A673 (cell line): ENCODE data around the gene CNTN1. TPM values are rescaled to one million over a fixed set of nuclear protein-coding genes. Genes with fewer than 3 reads are reported as not detected.

Source experiments
- BruUV-seq: library from RNA; stranded (reverse); fragments of 400-500 nt; replicated peaks from 2 replicates; lab custom pipeline; 2021; lab: Mats Ljungman, UMichigan
- CTCF ChIA-PET: fragments of 300-600 bp; sonication (Branson Sonifier 250); formaldehyde crosslinking; loops from one replicate; lab custom pipeline; 2022; ENCODE audit warnings: antibody characterized with exemption; lab: Charles Lee
- POLR2A ChIA-PET: fragments of 300-600 bp; sonication (Branson Sonifier 250); formaldehyde crosslinking; loops from one replicate; lab custom pipeline; 2022; ENCODE audit warnings: antibody characterized with exemption; ENCODE audit not compliant: low non-redundant PET; lab: Charles Lee
- DNase-seq: peaks from one replicate; pipeline ENCODE4 v3.0.0-alpha.2; 2015; ENCODE audit warnings: low spot score
- H3K27ac ChIP-seq: fragments of 200-600 bp; sonication (generic); 2 replicates; pipeline ENCODE4 v1.5.1; 2016; ENCODE audit warnings: mixed run types, low read depth, mild to moderate bottlenecking, mixed read lengths, antibody characterized with exemption, low read length; ENCODE audit not compliant: poor library complexity, severe bottlenecking
- H3K27me3 ChIP-seq: fragments of 200-600 bp; sonication (generic); replicated peaks from 2 replicates; pipeline ENCODE4 v1.6.1; 2017; ENCODE audit warnings: mixed run types, low read depth, mild to moderate bottlenecking, mixed read lengths, antibody characterized with exemption, low read length; ENCODE audit not compliant: insufficient read depth, poor library complexity
- H3K36me3 ChIP-seq: fragments of 200-600 bp; sonication (generic); 2 replicates; pipeline ENCODE4 v1.6.1; 2016; ENCODE audit warnings: mixed run types, mild to moderate bottlenecking, mixed read lengths, antibody characterized with exemption, low read length; ENCODE audit not compliant: insufficient read depth, poor library complexity, severe bottlenecking
- H3K4me1 ChIP-seq: fragments of 200-600 bp; sonication (generic); 2 replicates; pipeline ENCODE4 v1.6.1; 2017; ENCODE audit warnings: mixed run types, mild to moderate bottlenecking, mixed read lengths, antibody characterized with exemption, low read length; ENCODE audit not compliant: insufficient read depth, poor library complexity, severe bottlenecking
- H3K4me3 ChIP-seq: fragments of 200-600 bp; sonication (generic); 2 replicates; pipeline ENCODE4 v1.5.1; 2016; ENCODE audit warnings: low read depth, mixed run types, mild to moderate bottlenecking, mixed read lengths, low read length; ENCODE audit not compliant: poor library complexity, severe bottlenecking
- H3K9me3 ChIP-seq: fragments of 200-600 bp; sonication (generic); 2 replicates; pipeline ENCODE4 v1.6.1; 2016; ENCODE audit warnings: mixed run types, low read depth, mild to moderate bottlenecking, mixed read lengths, antibody characterized with exemption, low read length; ENCODE audit not compliant: poor library complexity, severe bottlenecking
- CTCF ChIP-seq: fragments of 300-800, 200-600 bp; sonication (generic); conservative IDR thresholded peaks from 2 replicates; pipeline ENCODE4 v1.5.1; 2017; ENCODE audit warnings: low read depth, mild to moderate bottlenecking, antibody characterized with exemption, low read length, moderate library complexity, mixed read lengths
- EZH2 ChIP-seq: fragments of 200-600 bp; sonication (generic); IDR thresholded peaks from 2 replicates; pipeline ENCODE4 v1.6.1; 2017; ENCODE audit warnings: borderline replicate concordance, low read depth, mild to moderate bottlenecking, mixed read lengths, antibody characterized with exemption, low read length; ENCODE audit not compliant: poor library complexity, severe bottlenecking
- intact Hi-C: fragments of 100-400 bp; cut with micrococcal nuclease; formaldehyde crosslinking; loops from one replicate; pipeline ENCODE4 v1.10.0; 2022; ENCODE audit not compliant: unreplicated experiment
- total RNA-seq: library from RNA; stranded (reverse); gene quantifications from 2 replicates; pipeline ENCODE4 v1.2.3, GENCODE V29; 2021

The CNTN1 gene
- total RNA-seq, 1 experiment from 2014 or later: 0.90 TPM

- H3K36me3 ChIP-seq: no peaks in the 10 kb centered on the region
- no TSS peak for BruUV-seq
- TF ChIP-seq EZH2 (no peak), CTCF (no peak)
- DNase-seq: no peak
- H3K27me3 ChIP-seq: no peaks in the 10 kb centered on the region
- no peak overlapping the region for H3K4me3 ChIP-seq
- no peak overlapping the region for H3K27ac ChIP-seq
- intact Hi-C loops: no loop called here
- no peaks in the 10 kb centered on the region for H3K4me1 ChIP-seq
- no peaks in the 10 kb centered on the region for H3K9me3 ChIP-seq
- CTCF ChIA-PET: no interaction called here
- POLR2A ChIA-PET: no interaction called here
Observed at GRCh38 chr12:41121374-41121773, 429.1 kb downstream of the CNTN1 start.
